Fibroblast of lung (primary cell): ENCODE data around the gene OSBPL1A. TPM values are rescaled to one million over a fixed set of nuclear protein-coding genes. Genes with fewer than 3 reads are reported as not detected.

Source experiments
- DNase-seq, 2 donors: peaks; one replicate each; pipeline versions ENCODE4 v3.0.0 to v3.0.0-alpha.2; 2010; ENCODE audit warnings: low read depth in 2 of 2
- H2AFZ ChIP-seq: 2 replicates; pipeline ENCODE4 v1.5.1; 2012; ENCODE audit warnings: low read length, control low read depth, inconsistent platforms
- H3K27ac ChIP-seq: 2 replicates; pipeline ENCODE4 v1.5.1; 2011; ENCODE audit warnings: low read length, control low read depth; ENCODE audit not compliant: insufficient read depth
- H3K27me3 ChIP-seq: 2 replicates; pipeline ENCODE4 v1.5.1; 2011; ENCODE audit warnings: mild to moderate bottlenecking, low read length; ENCODE audit not compliant: control insufficient read depth, insufficient read depth
- H3K36me3 ChIP-seq: 2 replicates; pipeline ENCODE4 v1.5.1; 2011; ENCODE audit warnings: low read length; ENCODE audit not compliant: control insufficient read depth, insufficient read depth
- H3K4me1 ChIP-seq: 2 replicates; pipeline ENCODE4 v1.5.1; 2011; ENCODE audit warnings: low read length; ENCODE audit not compliant: control insufficient read depth, insufficient read depth; ENCODE audit errors: extremely low read depth
- H3K4me2 ChIP-seq: 2 replicates; pipeline ENCODE4 v1.5.1; 2011; ENCODE audit warnings: low read length, control low read depth; ENCODE audit not compliant: insufficient read depth; ENCODE audit errors: extremely low read depth
- H3K4me3 ChIP-seq, 4 experiments: fragments of 200-600 bp in 1 of 4; sonication (generic) in 1 of 4; replicated peaks in 1 of 4; 2 replicates each; pipeline ENCODE4 v1.5.1; 2011 to 2016; ENCODE audit warnings: low read length in 4 of 4, low read depth in 3 of 4, mild to moderate bottlenecking in 3 of 4, control low read depth in 2 of 4, inconsistent platforms in 1 of 4, mixed read lengths in 1 of 4; ENCODE audit not compliant: insufficient read depth in 1 of 4; ENCODE audit errors: control extremely low read depth in 1 of 4
- H3K79me2 ChIP-seq: 2 replicates; pipeline ENCODE4 v1.5.1; 2012; ENCODE audit warnings: mild to moderate bottlenecking, low read length, inconsistent platforms; ENCODE audit not compliant: control insufficient read depth, insufficient read depth
- H3K9ac ChIP-seq: 2 replicates; pipeline ENCODE4 v1.5.1; 2011; ENCODE audit warnings: mild to moderate bottlenecking, low read length, control low read depth; ENCODE audit not compliant: insufficient read depth
- H3K9me3 ChIP-seq: 2 replicates; pipeline ENCODE4 v1.5.1; 2012; ENCODE audit warnings: low read depth, low read length; ENCODE audit not compliant: control insufficient read depth, insufficient read depth
- H4K20me1 ChIP-seq: 2 replicates; pipeline ENCODE4 v1.5.1; 2011; ENCODE audit warnings: low read length; ENCODE audit not compliant: control insufficient read depth, insufficient read depth; ENCODE audit errors: extremely low read depth
- CTCF ChIP-seq, 2 donors: IDR thresholded peaks in 1 of 2; conservative IDR thresholded peaks in 1 of 2; 1 replicate in 1 of 2; 2 replicates in 1 of 2; pipeline ENCODE4 v1.5.1; 2011 to 2012; ENCODE audit warnings: low read length in 2 of 2, control low read depth in 1 of 2, inconsistent platforms in 1 of 2, low read depth in 1 of 2, mild to moderate bottlenecking in 1 of 2
- EZH2 ChIP-seq: IDR thresholded peaks from 2 replicates; pipeline ENCODE4 v1.5.1; 2012; ENCODE audit warnings: low read length, control low read depth, mild to moderate bottlenecking; ENCODE audit errors: missing control alignments
- polyA plus RNA-seq, 2 donors: library from polyadenylated mRNA; depleted of rRNA in 1 of 2; stranded (reverse) in 1 of 2; unstranded in 1 of 2; fragments of >200 nt; gene quantifications; 2 replicates each; pipeline ENCODE4 v1.2.1, GENCODE V29; 2011 to 2012; ENCODE audit warnings: missing spikeins in 1 of 2
- total RNA-seq: library from RNA; depleted of rRNA; stranded (reverse); fragments of >200 nt; gene quantifications from 2 replicates; pipeline ENCODE4 v1.2.1, GENCODE V29; 2014

OSBPL1A gene
- total and polyA plus RNA-seq, 2 donors (not counting 1 experiment from before 2014, with no cell fraction given), result 67.5 to 73.3 TPM

GRCh38 chr18:24189007-24189528 lies 208.6 kb downstream of the OSBPL1A start:
- H2AFZ ChIP-seq, result no peak overlapping the region
- H3K27ac ChIP-seq, result no peak overlapping the region
- no peak overlapping the region for H3K4me2 ChIP-seq

GRCh38 chr18:24188120-24188519 lies 209.5 kb downstream of the OSBPL1A start:
- Histone ChIP-seq H3K79me2 (no peaks in the 10 kb centered on the region), H3K9ac (no peak overlapping the region), H3K4me1 (no peaks in the 10 kb centered on the region), H3K4me3 (no peak overlapping the region), H3K27ac (no peak overlapping the region), H4K20me1 (no peaks in the 10 kb centered on the region), H3K27me3 (no peaks in the 10 kb centered on the region), H3K36me3 (no peaks in the 10 kb centered on the region), H3K4me2 (no peak overlapping the region), H2AFZ (no peak overlapping the region), H3K9me3 (no peaks in the 10 kb centered on the region)
- DNase-seq, result no peak
- TF ChIP-seq EZH2 (no peak), CTCF (conservative IDR thresholded peaks at IDR 0.05 in 1 of 2, IDR thresholded peaks at IDR 0.05 in 1 of 2; ENCODE audit: low read depth in 1 of 2, low read length in 2 of 2) (no peak)

More at GRCh38 chr18:24189007-24189528, 208.6 kb downstream of the OSBPL1A start:
- Histone ChIP-seq H3K9ac (no peak overlapping the region), H3K9me3 (no peaks in the 10 kb centered on the region), H3K4me3 (no peak overlapping the region), H4K20me1 (no peaks in the 10 kb centered on the region), H3K27me3 (no peaks in the 10 kb centered on the region), H3K79me2 (no peaks in the 10 kb centered on the region), H3K4me1 (no peaks in the 10 kb centered on the region), H3K36me3 (no peaks in the 10 kb centered on the region)
- DNase-seq, result peak; percentile 20 to 57
- TF ChIP-seq EZH2 (no peak), CTCF (conservative IDR thresholded peaks at IDR 0.05 in 1 of 2, IDR thresholded peaks at IDR 0.05 in 1 of 2; ENCODE audit: low read depth in 1 of 2, low read length in 2 of 2) (no peak)

GRCh38 chr18:24187689-24188088 lies 209.9 kb downstream of the OSBPL1A start:
- Histone ChIP-seq H2AFZ (no peak overlapping the region), H3K9me3 (no peaks in the 10 kb centered on the region), H3K79me2 (no peaks in the 10 kb centered on the region), H3K36me3 (no peaks in the 10 kb centered on the region), H3K4me3 (no peak overlapping the region), H3K27ac (no peak overlapping the region), H3K9ac (no peak overlapping the region), H4K20me1 (no peaks in the 10 kb centered on the region), H3K27me3 (no peaks in the 10 kb centered on the region), H3K4me1 (no peaks in the 10 kb centered on the region), H3K4me2 (no peak overlapping the region)
- TF ChIP-seq EZH2 (no peak), CTCF (conservative IDR thresholded peaks at IDR 0.05 in 1 of 2, IDR thresholded peaks at IDR 0.05 in 1 of 2; ENCODE audit: low read depth in 1 of 2, low read length in 2 of 2) (no peak)
- DNase-seq, result no peak
